Naive thymus-derived CD4-positive, alpha-beta T cell (primary cell): Measurements from ENCODE around the gene KCNK1. TPM values are rescaled to one million over a fixed set of nuclear protein-coding genes. Genes with fewer than 3 reads are reported as not detected.

Source experiments
- ATAC-seq: fragments of 150-1000 bp; cut with Tn5 transposase; 2 replicates; pipeline ENCODE4 v1.10.0; 2021; ENCODE audit warnings: mild to moderate bottlenecking, moderate library complexity
- CTCF ChIA-PET: fragments of 350-600 bp; sonication (Branson Sonifier 250); formaldehyde crosslinking; loops from one replicate; lab custom pipeline; 2021; ENCODE audit warnings: antibody characterized with exemption; lab: Charles Lee
- POLR2A ChIA-PET: fragments of 350-600 bp; sonication (Branson Sonifier 250); formaldehyde crosslinking; loops from one replicate; lab custom pipeline; 2021; ENCODE audit warnings: antibody characterized with exemption, inconsistent platforms; lab: Charles Lee
- DNase-seq, 9 donors: peaks; one replicate each; pipeline versions ENCODE4 v3.0.0 to v3.0.0-alpha.2; 2020 to 2022; ENCODE audit warnings: mixed read lengths in 1 of 9
- H3K27ac ChIP-seq: one replicate; pipeline ENCODE4 v1.7.0; 2013; ENCODE audit warnings: mild to moderate bottlenecking, low read depth, low read length, moderate library complexity
- H3K27me3 ChIP-seq, 2 donors: one replicate each; pipeline ENCODE4 v1.7.0; 2013; ENCODE audit warnings: low read length in 2 of 2, mild to moderate bottlenecking in 2 of 2, moderate library complexity in 2 of 2; ENCODE audit not compliant: control insufficient read depth in 2 of 2, insufficient read depth in 2 of 2
- H3K36me3 ChIP-seq, 3 experiments: 1 replicate in 2 of 3; 2 replicates in 1 of 3; pipeline ENCODE4 v1.7.0; 2013; ENCODE audit warnings: low read length in 3 of 3, mild to moderate bottlenecking in 3 of 3, moderate library complexity in 1 of 3; ENCODE audit not compliant: insufficient read depth in 3 of 3, control insufficient read depth in 2 of 3
- H3K4me1 ChIP-seq, 2 donors: one replicate each; pipeline ENCODE4 v1.7.0; 2013; ENCODE audit warnings: low read length in 2 of 2, mild to moderate bottlenecking in 2 of 2, moderate library complexity in 1 of 2; ENCODE audit not compliant: control insufficient read depth in 2 of 2, insufficient read depth in 2 of 2
- H3K4me3 ChIP-seq: 2 replicates; pipeline ENCODE4 v1.7.0; 2013; ENCODE audit warnings: mild to moderate bottlenecking, low read length
- H3K9me3 ChIP-seq, 3 experiments: 1 replicate in 2 of 3; 2 replicates in 1 of 3; pipeline ENCODE4 v1.7.0; 2013; ENCODE audit warnings: low read length in 3 of 3; ENCODE audit not compliant: control insufficient read depth in 2 of 3
- H3K27ac Mint-ChIP-seq, 9 donors: one replicate each; pipeline ENCODE4 v1.8.0; 2020 to 2022; ENCODE audit warnings: mixed read lengths in 9 of 9, mild to moderate bottlenecking in 8 of 9, moderate library complexity in 5 of 9, inconsistent platforms in 2 of 9
- H3K27me3 Mint-ChIP-seq, 5 donors: one replicate each; pipeline ENCODE4 v1.8.0; 2021 to 2022; ENCODE audit warnings: mixed read lengths in 5 of 5, mild to moderate bottlenecking in 1 of 5
- H3K36me3 Mint-ChIP-seq, 5 donors: one replicate each; pipeline ENCODE4 v1.8.0; 2020 to 2022; ENCODE audit warnings: mixed read lengths in 5 of 5, mild to moderate bottlenecking in 3 of 5, inconsistent platforms in 1 of 5
- H3K4me1 Mint-ChIP-seq, 7 donors: one replicate each; pipeline ENCODE4 v1.8.0; 2020 to 2022; ENCODE audit warnings: mixed read lengths in 7 of 7, mild to moderate bottlenecking in 3 of 7, inconsistent platforms in 1 of 7
- H3K4me3 Mint-ChIP-seq, 10 donors: one replicate each; pipeline ENCODE4 v1.8.0; 2020 to 2022; ENCODE audit warnings: mild to moderate bottlenecking in 10 of 10, mixed read lengths in 10 of 10, moderate library complexity in 6 of 10, inconsistent platforms in 2 of 10
- H3K9me3 Mint-ChIP-seq, 11 donors: one replicate each; pipeline ENCODE4 v1.8.0; 2020 to 2022; ENCODE audit warnings: mixed read lengths in 11 of 11, mild to moderate bottlenecking in 4 of 11, inconsistent platforms in 1 of 11, moderate library complexity in 1 of 11
- intact Hi-C, 2 donors: fragments of 100-400 bp; cut with micrococcal nuclease; formaldehyde crosslinking; loops; one replicate each; pipeline ENCODE4 v1.15.1; 2023
- polyA plus RNA-seq, 2 donors: library from polyadenylated mRNA; unstranded; fragments of 300-500 nt; fragmentation: Illumina TruSeq; gene quantifications; one replicate each; pipeline ENCODE4 v1.2.3, GENCODE V29; 2021
- total RNA-seq, 6 experiments: library from RNA in 5 of 6; stranded (reverse) in 5 of 6; gene quantifications; 1 replicate in 5 of 6; 2 replicates in 1 of 6; pipeline ENCODE4 v1.2.3 and lab custom pipeline; 2021 to 2026

Gene KCNK1
- total and polyA plus RNA-seq, 7 experiments from 2014 or later, result 1.1 TPM; not detected in 6

GRCh38 chr1:233629305-233629935 lies 15.5 kb downstream of the KCNK1 start:
- Mint-ChIP-seq H3K27ac (no peak overlapping the region), H3K36me3 (no peaks in the 10 kb centered on the region), H3K27me3 (peaks cover 4 to 22% (median 12%) of the 10 kb centered on the region in 5 donors), H3K4me3 (no peak overlapping the region), H3K9me3 (peaks cover 0 to 2% (median 0%) of the 10 kb centered on the region in 11 donors), H3K4me1 (peaks cover 0 to 2% (median 0%) of the 10 kb centered on the region in 7 donors)
- no peak overlapping the region for H3K4me3 ChIP-seq
- CTCF ChIA-PET, result no interaction called here
- no peaks in the 10 kb centered on the region for H3K4me1 ChIP-seq
- no peaks in the 10 kb centered on the region for H3K27me3 ChIP-seq
- DNase-seq (no peak), ATAC-seq (no peak)
- POLR2A ChIA-PET, result no interaction called here
- no peaks in the 10 kb centered on the region for H3K36me3 ChIP-seq
- no peaks in the 10 kb centered on the region for H3K9me3 ChIP-seq
- intact Hi-C loops, result no loop called here
- H3K27ac ChIP-seq, result no peak overlapping the region

GRCh38 chr1:233631810-233632405 lies 18.0 kb downstream of the KCNK1 start:
- peaks cover 0 to 6% (median 0%) of the 10 kb centered on the region in 5 donors for H3K36me3 Mint-ChIP-seq
- Histone ChIP-seq H3K27ac (no peak overlapping the region), H3K9me3 (no peaks in the 10 kb centered on the region), H3K4me3 (no peak overlapping the region), H3K27me3 (no peaks in the 10 kb centered on the region), H3K4me1 (no peaks in the 10 kb centered on the region), H3K36me3 (no peaks in the 10 kb centered on the region)
- ATAC-seq (no peak), DNase-seq (no peak)
- H3K4me3 Mint-ChIP-seq, result no peak overlapping the region
- POLR2A ChIA-PET, result no interaction called here
- CTCF ChIA-PET, result no interaction called here
- peaks cover 4 to 34% (median 22%) of the 10 kb centered on the region in 5 donors for H3K27me3 Mint-ChIP-seq
- H3K27ac Mint-ChIP-seq, result no peak overlapping the region
- H3K9me3 Mint-ChIP-seq, result peaks cover 0 to 12% (median 5%) of the 10 kb centered on the region in 11 donors
- H3K4me1 Mint-ChIP-seq, result peaks cover 0 to 2% (median 0%) of the 10 kb centered on the region in 7 donors
- intact Hi-C loops, result no loop called here

DNA sequence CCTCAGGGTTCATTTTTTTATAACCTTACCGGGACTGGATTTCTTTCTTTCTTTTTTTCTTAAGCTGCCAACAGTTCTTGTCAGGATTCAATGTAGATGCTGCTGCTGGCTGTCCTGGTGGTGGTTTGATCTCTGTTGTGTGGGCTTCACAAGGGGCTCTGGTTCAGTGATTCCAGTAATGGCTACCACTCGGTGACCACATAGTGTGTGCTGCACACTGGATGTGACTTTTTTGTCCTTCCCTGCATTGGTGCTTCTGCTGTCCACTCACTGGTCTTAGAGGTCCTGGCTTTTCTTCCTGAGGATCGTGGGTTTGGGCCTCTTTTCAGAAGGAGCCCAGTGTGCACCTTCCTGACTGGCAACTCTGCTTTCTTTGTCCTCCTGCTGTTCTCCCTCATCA lies 18.5 kb downstream of the KCNK1 start:
- Histone ChIP-seq H3K36me3 (no peaks in the 10 kb centered on the region), H3K4me1 (no peaks in the 10 kb centered on the region), H3K9me3 (no peaks in the 10 kb centered on the region), H3K27me3 (no peaks in the 10 kb centered on the region), H3K27ac (no peak overlapping the region), H3K4me3 (no peak overlapping the region)
- intact Hi-C loops, result no loop called here
- ChIA-PET POLR2A (no interaction called here), CTCF (no interaction called here)
- Mint-ChIP-seq H3K9me3 (peaks cover 0 to 12% (median 5%) of the 10 kb centered on the region in 11 donors), H3K4me1 (peaks cover 0 to 2% (median 0%) of the 10 kb centered on the region in 7 donors), H3K4me3 (no peak overlapping the region), H3K27ac (no peak overlapping the region), H3K27me3 (peaks cover 4 to 35% (median 22%) of the 10 kb centered on the region in 5 donors), H3K36me3 (peaks cover 0 to 6% (median 0%) of the 10 kb centered on the region in 5 donors)
- DNase-seq (no peak), ATAC-seq (no peak)

DNA sequence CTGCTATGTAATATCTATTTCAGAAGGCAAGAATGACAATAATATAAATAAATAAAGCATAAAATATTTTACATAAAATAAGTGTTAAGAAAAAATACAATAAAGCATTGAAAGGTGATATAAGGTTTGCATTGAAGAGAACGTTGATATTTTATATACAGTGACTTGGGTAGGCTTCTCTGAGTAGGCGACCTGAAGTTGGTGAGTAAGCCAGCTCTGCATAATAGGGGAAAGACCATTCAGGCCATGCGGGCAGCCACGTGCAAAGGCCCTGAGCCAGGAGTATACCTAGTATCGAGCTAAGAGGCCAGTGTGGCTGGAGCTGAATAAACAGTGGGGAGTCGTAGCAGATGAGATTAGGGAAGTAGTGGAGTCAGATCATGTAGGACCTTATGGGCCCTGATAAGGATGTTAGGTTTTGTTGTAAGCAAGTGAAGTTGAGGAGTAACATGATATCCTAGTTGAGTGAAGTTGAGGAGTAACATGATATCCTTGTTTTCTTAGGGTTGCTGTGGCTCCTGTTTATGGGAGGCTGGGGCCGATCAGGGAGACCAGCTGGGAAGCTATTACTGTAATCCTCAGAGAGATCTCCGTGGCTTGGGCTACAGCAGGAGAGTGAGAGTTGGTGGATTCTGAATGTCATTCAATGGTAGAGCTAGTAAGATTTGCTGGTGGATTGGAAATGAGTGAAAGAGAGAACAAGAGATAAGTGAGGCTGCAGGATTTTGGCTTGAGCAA lies 22.0 kb downstream of the KCNK1 start:
- Mint-ChIP-seq H3K27me3 (peaks cover 4 to 40% (median 20%) of the 10 kb centered on the region in 5 donors), H3K36me3 (peaks cover 0 to 6% (median 0%) of the 10 kb centered on the region in 5 donors), H3K9me3 (peaks cover 0 to 12% (median 5%) of the 10 kb centered on the region in 11 donors), H3K4me1 (no peaks in the 10 kb centered on the region), H3K4me3 (no peak overlapping the region), H3K27ac (peak overlapping the region in 1 of 9 donors; percentile 1)
- POLR2A ChIA-PET, result no interaction called here
- intact Hi-C loops, result no loop called here
- CTCF ChIA-PET, result no interaction called here
- H3K36me3 ChIP-seq, result no peaks in the 10 kb centered on the region
- DNase-seq (no peak), ATAC-seq (no peak)
- no peaks in the 10 kb centered on the region for H3K9me3 ChIP-seq
- H3K27me3 ChIP-seq, result no peaks in the 10 kb centered on the region
- no peak overlapping the region for H3K4me3 ChIP-seq
- H3K27ac ChIP-seq, result no peak overlapping the region
- H3K4me1 ChIP-seq, result no peaks in the 10 kb centered on the region

DNA sequence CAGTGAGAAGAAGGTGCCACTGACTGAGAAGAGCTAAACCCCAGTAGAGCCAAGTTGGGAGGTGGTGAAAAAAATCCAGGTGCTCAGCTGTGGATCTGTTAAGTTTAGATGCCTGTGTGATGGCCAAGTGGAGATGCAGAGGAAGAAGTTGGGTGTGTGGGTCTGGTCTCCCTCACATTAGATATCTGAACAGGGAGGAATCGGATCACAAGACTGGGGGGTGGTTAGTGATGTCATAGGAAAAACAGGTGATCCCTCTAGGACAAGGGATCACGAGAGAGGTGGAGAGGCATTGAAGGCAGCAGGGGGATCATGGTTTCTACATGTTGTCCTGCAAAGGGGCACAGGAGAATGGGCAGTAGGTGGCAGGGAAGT lies 22.6 kb downstream of the KCNK1 start:
- H3K9me3 ChIP-seq, result no peaks in the 10 kb centered on the region
- ChIA-PET POLR2A (no interaction called here), CTCF (no interaction called here)
- no peaks in the 10 kb centered on the region for H3K27me3 ChIP-seq
- no peak overlapping the region for H3K4me3 ChIP-seq
- no peak overlapping the region for H3K4me3 Mint-ChIP-seq
- no peak for DNase-seq
- intact Hi-C loops, result no loop called here
- no peak for ATAC-seq
- peaks cover 4 to 44% (median 22%) of the 10 kb centered on the region in 5 donors for H3K27me3 Mint-ChIP-seq
- peaks cover 0 to 12% (median 5%) of the 10 kb centered on the region in 11 donors for H3K9me3 Mint-ChIP-seq
- H3K36me3 Mint-ChIP-seq, result peaks cover 0 to 6% (median 0%) of the 10 kb centered on the region in 5 donors
- H3K4me1 Mint-ChIP-seq, result no peaks in the 10 kb centered on the region
- H3K27ac ChIP-seq, result no peak overlapping the region
- H3K36me3 ChIP-seq, result no peaks in the 10 kb centered on the region
- H3K27ac Mint-ChIP-seq, result no peak overlapping the region
- no peaks in the 10 kb centered on the region for H3K4me1 ChIP-seq

DNA sequence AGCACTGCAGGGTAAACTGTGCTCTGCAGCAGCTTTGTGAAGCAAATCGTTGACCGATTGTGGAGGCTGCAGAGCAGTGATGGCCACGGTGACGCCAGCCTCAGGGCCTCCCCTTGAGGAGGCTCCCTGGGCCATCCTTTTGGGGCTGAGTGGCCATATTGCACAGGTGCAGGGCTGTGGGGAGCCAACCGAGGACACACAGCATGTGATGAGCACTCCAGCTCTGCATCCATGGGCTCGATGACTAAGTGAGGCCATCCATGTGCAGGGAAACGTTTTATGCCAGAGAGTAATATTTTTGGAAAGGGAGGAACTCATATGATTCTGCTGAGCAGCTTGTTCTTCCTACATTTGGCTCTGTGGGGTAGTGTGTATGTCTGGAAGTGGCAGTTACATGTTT lies 24.6 kb downstream of the KCNK1 start:
- ChIA-PET CTCF (no interaction called here), POLR2A (no interaction called here)
- no peak overlapping the region for H3K4me3 Mint-ChIP-seq
- no peak for ATAC-seq
- Histone ChIP-seq H3K4me1 (no peaks in the 10 kb centered on the region), H3K27ac (no peak overlapping the region), H3K36me3 (no peaks in the 10 kb centered on the region), H3K27me3 (no peaks in the 10 kb centered on the region), H3K9me3 (no peaks in the 10 kb centered on the region), H3K4me3 (no peak overlapping the region)
- H3K36me3 Mint-ChIP-seq, result peaks cover 0 to 6% (median 0%) of the 10 kb centered on the region in 5 donors
- H3K4me1 Mint-ChIP-seq, result no peaks in the 10 kb centered on the region
- no peak for DNase-seq
- intact Hi-C loops, result no loop called here
- H3K27ac Mint-ChIP-seq, result no peak overlapping the region
- peaks cover 0 to 13% (median 5%) of the 10 kb centered on the region in 11 donors for H3K9me3 Mint-ChIP-seq
- H3K27me3 Mint-ChIP-seq, result peaks cover 6 to 47% (median 20%) of the 10 kb centered on the region in 5 donors
